Right atrium auricular region (tissue), 2 donors: ENCODE results near the gene HPS1. TPM values are rescaled to one million over a fixed set of nuclear protein-coding genes. Genes with fewer than 3 reads are reported as not detected.

Experiments
- DNase-seq: peaks from one replicate; pipeline ENCODE4 v3.0.0-alpha.2; 2019; ENCODE audit warnings: low spot score
- H3K27ac ChIP-seq, 2 donors: fragments of 200-600 bp; sonication (generic); 1 replicate in 1 of 2; 2 replicates in 1 of 2; pipeline ENCODE4 v1.5.1; 2016 to 2019
- H3K27me3 ChIP-seq, 2 donors: fragments of 200-600 bp; sonication (generic); one replicate each; pipeline versions ENCODE4 v1.5.1 to v1.6.0; 2017 to 2019
- H3K36me3 ChIP-seq: fragments of 200-600 bp; sonication (generic); one replicate; pipeline ENCODE4 v1.5.1; 2016
- H3K4me1 ChIP-seq, 2 donors: fragments of 200-600 bp; sonication (generic); one replicate each; pipeline versions ENCODE4 v1.5.1 to v1.6.0; 2017 to 2019
- H3K4me3 ChIP-seq, 2 donors: fragments of 200-600 bp; sonication (generic); 1 replicate in 1 of 2; 2 replicates in 1 of 2; pipeline ENCODE4 v1.5.1; 2017 to 2019; ENCODE audit warnings: mild to moderate bottlenecking in 1 of 2, moderate library complexity in 1 of 2
- H3K9me3 ChIP-seq, 2 donors: fragments of 200-600 bp; sonication (generic); one replicate each; pipeline ENCODE4 v1.5.1; 2019
- total RNA-seq, 2 donors: library from RNA; depleted of rRNA; stranded (reverse); fragments of >200 nt; gene quantifications; one replicate each; pipeline ENCODE4 v1.1.0, GENCODE V29; 2016
- TF ChIP-seq, protein P1 (sequence below), 2 donors: fragments of 200-600 bp; sonication (generic); IDR thresholded peaks; one replicate each; pipeline ENCODE4 v1.5.1; 2019; ENCODE audit warnings: antibody characterized with exemption in 2 of 2

The HPS1 gene
- total RNA-seq, 2 donors from 2014 or later = 26.9 to 43.6 TPM

DNA sequence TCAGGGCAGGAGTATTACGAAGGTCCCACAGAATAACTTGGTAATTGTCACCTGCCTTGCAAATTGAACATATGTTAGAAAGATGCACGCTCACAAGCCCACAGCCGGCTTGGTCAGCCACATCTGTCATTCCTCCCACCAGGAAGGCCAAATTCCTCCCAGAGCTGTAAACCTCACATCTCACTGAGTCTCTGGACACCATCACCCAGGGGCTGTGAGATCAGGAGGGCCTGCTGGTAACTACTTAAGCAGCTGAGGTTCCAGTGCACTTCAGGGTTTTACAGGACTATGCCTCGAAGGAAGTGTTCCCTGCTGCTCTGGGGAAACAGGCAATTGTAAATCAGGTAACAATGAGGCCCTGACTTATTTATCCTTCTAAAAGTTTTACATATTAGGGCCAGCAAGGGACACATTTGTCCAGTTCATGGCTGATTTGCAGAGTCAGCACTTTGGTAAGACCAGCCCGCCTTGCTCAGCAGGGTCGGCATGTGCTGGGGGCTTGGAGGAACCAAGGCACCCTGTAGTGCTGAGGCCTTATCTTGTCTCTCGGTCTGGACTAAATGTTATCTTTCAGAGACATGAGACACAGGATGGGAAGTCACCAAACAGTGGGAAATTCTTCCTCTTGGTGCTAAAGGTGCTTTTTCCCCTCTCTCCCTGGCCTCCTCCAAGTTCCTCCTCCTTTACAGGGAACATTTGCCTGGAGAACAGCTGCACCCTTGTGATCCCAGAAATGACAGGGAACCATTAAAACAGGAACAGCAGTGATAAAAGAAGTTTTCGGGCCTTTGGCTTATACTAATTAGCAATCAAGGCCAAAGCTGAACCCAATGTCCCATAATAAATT, 66.0 kb downstream of the HPS1 start:
- peaks cover 0 to 8% of the 10 kb centered on the region in 2 donors for H3K9me3 ChIP-seq
- H3K36me3 ChIP-seq = peaks cover 16% of the 10 kb centered on the region
- H3K27ac ChIP-seq = no peak overlapping the region
- no peaks in the 10 kb centered on the region for H3K4me1 ChIP-seq
- DNase-seq = no peak
- H3K27me3 ChIP-seq = no peaks in the 10 kb centered on the region
- no peak overlapping the region for H3K4me3 ChIP-seq
- TF ChIP-seq, protein P1, sequence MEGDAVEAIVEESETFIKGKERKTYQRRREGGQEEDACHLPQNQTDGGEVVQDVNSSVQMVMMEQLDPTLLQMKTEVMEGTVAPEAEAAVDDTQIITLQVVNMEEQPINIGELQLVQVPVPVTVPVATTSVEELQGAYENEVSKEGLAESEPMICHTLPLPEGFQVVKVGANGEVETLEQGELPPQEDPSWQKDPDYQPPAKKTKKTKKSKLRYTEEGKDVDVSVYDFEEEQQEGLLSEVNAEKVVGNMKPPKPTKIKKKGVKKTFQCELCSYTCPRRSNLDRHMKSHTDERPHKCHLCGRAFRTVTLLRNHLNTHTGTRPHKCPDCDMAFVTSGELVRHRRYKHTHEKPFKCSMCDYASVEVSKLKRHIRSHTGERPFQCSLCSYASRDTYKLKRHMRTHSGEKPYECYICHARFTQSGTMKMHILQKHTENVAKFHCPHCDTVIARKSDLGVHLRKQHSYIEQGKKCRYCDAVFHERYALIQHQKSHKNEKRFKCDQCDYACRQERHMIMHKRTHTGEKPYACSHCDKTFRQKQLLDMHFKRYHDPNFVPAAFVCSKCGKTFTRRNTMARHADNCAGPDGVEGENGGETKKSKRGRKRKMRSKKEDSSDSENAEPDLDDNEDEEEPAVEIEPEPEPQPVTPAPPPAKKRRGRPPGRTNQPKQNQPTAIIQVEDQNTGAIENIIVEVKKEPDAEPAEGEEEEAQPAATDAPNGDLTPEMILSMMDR (IDR thresholded peaks at IDR 0.05) = no peak

DNA sequence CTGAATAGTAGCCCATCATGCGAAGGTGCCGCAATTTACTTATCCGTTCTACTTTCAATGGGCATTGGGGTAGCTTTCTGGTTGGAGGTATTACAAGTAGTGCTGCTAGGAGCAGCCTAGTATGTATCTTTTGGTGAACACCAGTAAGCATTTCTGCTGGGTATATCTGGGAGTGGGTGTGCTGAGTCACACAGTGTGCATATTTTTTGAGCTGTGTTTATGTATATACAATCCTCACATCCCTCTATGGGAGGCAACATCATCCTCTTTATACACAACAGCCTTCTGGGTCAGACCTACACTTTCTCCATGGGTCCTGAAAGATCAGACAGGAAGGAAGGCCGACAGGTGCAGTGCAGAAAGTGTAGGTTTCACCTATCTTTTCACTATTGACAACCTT, 68.0 kb downstream of the HPS1 start:
- H3K4me3 ChIP-seq = no peak overlapping the region
- TF ChIP-seq, protein P1 (IDR thresholded peaks at IDR 0.05) = no peak
- peaks cover 0 to 8% of the 10 kb centered on the region in 2 donors for H3K9me3 ChIP-seq
- H3K36me3 ChIP-seq = peaks cover 6% of the 10 kb centered on the region
- no peaks in the 10 kb centered on the region for H3K4me1 ChIP-seq
- no peak overlapping the region for H3K27ac ChIP-seq
- no peaks in the 10 kb centered on the region for H3K27me3 ChIP-seq
- no peak for DNase-seq

DNA sequence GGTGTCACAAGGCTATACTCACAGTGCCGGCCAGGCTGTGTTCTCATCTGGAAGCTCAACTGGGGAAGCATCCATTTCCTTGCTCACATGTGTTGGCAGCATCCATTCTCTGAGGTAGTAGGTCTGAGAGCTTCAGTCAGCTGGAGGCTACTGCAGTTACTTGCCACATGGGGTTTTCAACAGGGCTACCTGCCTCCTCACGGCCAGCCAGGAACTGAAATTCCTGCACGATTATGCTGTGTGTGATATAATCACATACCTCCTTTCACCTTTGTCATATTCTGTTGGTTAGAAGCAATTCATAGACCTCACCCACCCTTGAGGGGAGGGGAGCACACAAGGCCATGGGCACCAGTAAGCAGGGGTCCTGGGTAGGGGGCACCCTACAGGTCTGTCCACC, 69.2 kb downstream of the HPS1 start:
- no peak overlapping the region for H3K4me3 ChIP-seq
- H3K9me3 ChIP-seq = peaks cover 0 to 8% of the 10 kb centered on the region in 2 donors
- no peaks in the 10 kb centered on the region for H3K4me1 ChIP-seq
- no peaks in the 10 kb centered on the region for H3K36me3 ChIP-seq
- TF ChIP-seq, protein P1 (IDR thresholded peaks at IDR 0.05) = no peak
- DNase-seq = no peak
- H3K27me3 ChIP-seq = no peaks in the 10 kb centered on the region
- H3K27ac ChIP-seq = no peak overlapping the region

DNA sequence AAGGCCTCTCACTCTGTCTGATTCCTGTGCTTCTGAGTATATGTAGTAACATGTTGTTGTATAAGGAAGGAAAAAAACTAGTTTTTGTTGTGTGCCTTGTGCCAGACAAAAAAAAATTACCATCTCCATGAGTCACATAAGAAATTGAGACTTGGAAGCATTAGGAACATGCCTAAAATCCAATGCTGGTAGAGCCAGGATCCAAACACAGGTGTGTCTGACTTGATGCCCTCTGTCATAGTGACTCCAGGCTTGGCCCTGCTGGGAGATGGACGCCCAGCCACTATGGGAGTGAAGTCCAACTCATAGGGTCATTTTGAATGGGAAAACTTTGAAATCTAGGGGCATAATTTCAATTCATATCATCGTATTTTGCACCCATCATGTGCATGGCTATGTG, 69.7 kb downstream of the HPS1 start:
- no peak overlapping the region for H3K27ac ChIP-seq
- H3K4me1 ChIP-seq = no peaks in the 10 kb centered on the region
- H3K27me3 ChIP-seq = no peaks in the 10 kb centered on the region
- H3K9me3 ChIP-seq = peaks cover 0 to 8% of the 10 kb centered on the region in 2 donors
- no peak overlapping the region for H3K4me3 ChIP-seq
- no peak for DNase-seq
- no peaks in the 10 kb centered on the region for H3K36me3 ChIP-seq
- TF ChIP-seq, protein P1 (IDR thresholded peaks at IDR 0.05) = no peak

DNA sequence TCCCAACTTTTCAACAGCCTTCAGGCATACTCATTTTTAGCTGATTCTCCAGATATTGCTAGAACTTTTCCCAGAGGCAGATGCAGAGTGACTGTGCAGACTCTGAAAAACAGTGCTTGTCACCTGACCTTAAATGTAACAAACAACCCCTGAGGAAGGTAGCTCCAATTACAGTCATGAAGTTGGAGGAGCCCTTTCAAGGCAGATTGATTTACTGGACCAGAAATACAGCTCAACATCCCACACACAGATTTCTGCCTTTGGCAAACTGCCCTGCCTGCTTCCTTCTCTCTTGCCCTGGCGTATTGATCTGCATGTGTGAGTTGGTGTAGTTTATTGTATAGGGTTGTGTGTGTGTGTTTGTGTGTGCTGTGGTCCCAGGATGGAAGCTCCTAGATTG, 70.2 kb downstream of the HPS1 start:
- no peak overlapping the region for H3K4me3 ChIP-seq
- H3K27ac ChIP-seq = no peak overlapping the region
- H3K9me3 ChIP-seq = peaks cover 0 to 8% of the 10 kb centered on the region in 2 donors
- no peak for DNase-seq
- peaks cover 0 to under 1% of the 10 kb centered on the region in 2 donors for H3K4me1 ChIP-seq
- TF ChIP-seq, protein P1 (IDR thresholded peaks at IDR 0.05) = no peak
- H3K27me3 ChIP-seq = no peaks in the 10 kb centered on the region
- H3K36me3 ChIP-seq = no peaks in the 10 kb centered on the region
